ENCODE measurements around the gene ATXN3. TPM values are rescaled to one million over a fixed set of nuclear protein-coding genes. Genes with fewer than 3 reads are reported as not detected.

ATXN3 gene
- total RNA-seq, 1 experiment from 2014 or later: 27.6 TPM

DNA sequence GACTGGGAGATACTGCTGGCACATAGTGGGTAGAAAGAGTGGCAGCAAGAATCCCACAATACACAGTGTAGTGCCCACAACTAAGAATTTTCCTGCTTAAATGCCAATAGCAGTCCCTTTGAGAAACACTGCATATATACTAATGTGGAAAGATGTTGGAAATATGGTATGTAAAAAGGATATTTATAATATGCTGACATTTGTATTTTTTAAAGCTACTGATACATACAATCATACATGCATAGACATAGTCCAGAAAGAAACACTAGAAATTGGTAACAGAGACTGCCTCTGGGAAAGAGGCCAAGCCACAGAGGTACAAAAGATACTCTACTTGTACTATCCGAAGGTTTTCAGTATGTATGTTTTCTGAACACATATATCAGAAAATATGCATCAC lies 96.8 kb downstream of the ATXN3 start:
- no peak for DNase-seq (ENCODE audit: low read depth)

Other genes starting within 250 kb of the ATXN3 start
- gene TC2N, start 239.0 kb downstream of the ATXN3 start, total RNA-seq (2014; rRNA removed; shearing (Covaris generic)): not detected in 2 replicates
- gene FBLN5, start 158.9 kb downstream of the ATXN3 start, total RNA-seq (2014; rRNA removed; shearing (Covaris generic)): not detected in 2 replicates
- gene TRIP11, start 66.5 kb downstream of the ATXN3 start, total RNA-seq (2014; rRNA removed; shearing (Covaris generic)): 6.8 and 9.6 TPM in 2 replicates
- gene NDUFB1, start 15.1 kb upstream of the ATXN3 start, total RNA-seq (2014; rRNA removed; shearing (Covaris generic)): 275 and 582 TPM in 2 replicates
- gene CPSF2, start 15.4 kb upstream of the ATXN3 start, total RNA-seq (2014; rRNA removed; shearing (Covaris generic)): 34.9 and 38.7 TPM in 2 replicates
- gene SLC24A4, start 216.6 kb upstream of the ATXN3 start, total RNA-seq (2014; rRNA removed; shearing (Covaris generic)): 0.02 TPM in 1 of 2 replicates, not detected in the other